Ishikawa (cell line): ENCODE data around the gene SNAP23.

ENCODE experiments used
- CEBPB ChIP-seq: IDR thresholded peaks from 2 replicates; pipeline ENCODE4 v1.6.1; 2012
- CREB1 ChIP-seq: IDR thresholded peaks from 2 replicates; pipeline ENCODE4 v1.6.1; 2012; ENCODE audit warnings: low read depth
- EGR1 ChIP-seq: IDR thresholded peaks from 2 replicates; pipeline ENCODE4 v1.6.1; 2012
- EP300 ChIP-seq: IDR thresholded peaks from 2 replicates; pipeline ENCODE4 v1.6.1; 2012; ENCODE audit warnings: borderline replicate concordance
- FOXM1 ChIP-seq: IDR thresholded peaks from 2 replicates; pipeline ENCODE4 v1.6.1; 2012; ENCODE audit warnings: low read depth, borderline replicate concordance
- NFIC ChIP-seq: IDR thresholded peaks from 2 replicates; pipeline ENCODE4 v1.6.1; 2012
- RAD21 ChIP-seq: IDR thresholded peaks from 2 replicates; pipeline ENCODE4 v1.6.1; 2012; ENCODE audit warnings: low read depth
- TAF1 ChIP-seq: IDR thresholded peaks from 2 replicates; pipeline ENCODE4 v1.6.1; 2012; ENCODE audit warnings: low read depth, mild to moderate bottlenecking
- TCF12 ChIP-seq: IDR thresholded peaks from 2 replicates; pipeline ENCODE4 v1.6.1; 2012; ENCODE audit warnings: low read depth
- TEAD4 ChIP-seq: IDR thresholded peaks from 2 replicates; pipeline ENCODE4 v1.6.1; 2012
- YY1 ChIP-seq: IDR thresholded peaks from 2 replicates; pipeline ENCODE4 v1.6.1; 2012; ENCODE audit warnings: low read depth
- ZBTB7A ChIP-seq: IDR thresholded peaks from 2 replicates; pipeline ENCODE4 v1.6.1; 2012; ENCODE audit warnings: low read depth
- TF ChIP-seq, protein P1 (sequence below): IDR thresholded peaks from 2 replicates; pipeline ENCODE4 v1.6.1; 2012
- TF ChIP-seq, protein P2 (sequence below): IDR thresholded peaks from 2 replicates; pipeline ENCODE4 v1.6.1; 2012
- TF ChIP-seq, protein P3 (sequence below): IDR thresholded peaks from 2 replicates; pipeline ENCODE4 v1.6.1; 2012; ENCODE audit warnings: low read depth, mild to moderate bottlenecking

Gene SNAP23

DNA sequence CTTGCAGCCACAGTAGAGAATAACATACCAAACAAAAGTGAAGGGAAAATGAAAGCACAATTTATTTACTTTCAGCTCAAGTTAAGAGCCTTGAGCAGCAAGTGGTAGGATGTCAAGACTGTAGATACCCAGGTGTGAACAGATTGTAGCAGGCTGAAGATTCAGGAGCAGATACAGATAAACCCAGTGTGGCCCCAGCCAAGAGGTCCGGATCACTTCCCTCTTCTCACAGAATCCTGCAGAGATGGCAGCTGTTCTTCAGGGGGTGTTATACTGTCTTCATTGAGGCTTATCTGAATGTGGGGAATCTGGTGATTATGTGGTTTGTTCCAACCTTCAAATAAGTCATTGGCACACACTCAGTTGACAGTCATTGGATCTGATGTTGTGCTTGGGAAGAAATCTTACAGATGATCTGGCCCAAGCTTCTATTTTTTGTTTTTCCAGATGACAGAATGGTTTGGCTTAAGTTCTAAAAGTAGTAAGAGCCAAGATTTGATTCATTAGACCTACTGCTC lies 82.1 kb downstream of the SNAP23 start:
- TF ChIP-seq EGR1: no peak
- no peak for TF ChIP-seq ZBTB7A
- no peak for TF ChIP-seq FOXM1
- TF ChIP-seq NFIC: no peak
- TF ChIP-seq, protein P1, sequence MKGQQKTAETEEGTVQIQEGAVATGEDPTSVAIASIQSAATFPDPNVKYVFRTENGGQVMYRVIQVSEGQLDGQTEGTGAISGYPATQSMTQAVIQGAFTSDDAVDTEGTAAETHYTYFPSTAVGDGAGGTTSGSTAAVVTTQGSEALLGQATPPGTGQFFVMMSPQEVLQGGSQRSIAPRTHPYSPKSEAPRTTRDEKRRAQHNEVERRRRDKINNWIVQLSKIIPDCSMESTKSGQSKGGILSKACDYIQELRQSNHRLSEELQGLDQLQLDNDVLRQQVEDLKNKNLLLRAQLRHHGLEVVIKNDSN: no peak
- TF ChIP-seq EP300: no peak
- TF ChIP-seq, protein P2, sequence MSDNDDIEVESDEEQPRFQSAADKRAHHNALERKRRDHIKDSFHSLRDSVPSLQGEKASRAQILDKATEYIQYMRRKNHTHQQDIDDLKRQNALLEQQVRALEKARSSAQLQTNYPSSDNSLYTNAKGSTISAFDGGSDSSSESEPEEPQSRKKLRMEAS: no peak
- TF ChIP-seq, protein P3, sequence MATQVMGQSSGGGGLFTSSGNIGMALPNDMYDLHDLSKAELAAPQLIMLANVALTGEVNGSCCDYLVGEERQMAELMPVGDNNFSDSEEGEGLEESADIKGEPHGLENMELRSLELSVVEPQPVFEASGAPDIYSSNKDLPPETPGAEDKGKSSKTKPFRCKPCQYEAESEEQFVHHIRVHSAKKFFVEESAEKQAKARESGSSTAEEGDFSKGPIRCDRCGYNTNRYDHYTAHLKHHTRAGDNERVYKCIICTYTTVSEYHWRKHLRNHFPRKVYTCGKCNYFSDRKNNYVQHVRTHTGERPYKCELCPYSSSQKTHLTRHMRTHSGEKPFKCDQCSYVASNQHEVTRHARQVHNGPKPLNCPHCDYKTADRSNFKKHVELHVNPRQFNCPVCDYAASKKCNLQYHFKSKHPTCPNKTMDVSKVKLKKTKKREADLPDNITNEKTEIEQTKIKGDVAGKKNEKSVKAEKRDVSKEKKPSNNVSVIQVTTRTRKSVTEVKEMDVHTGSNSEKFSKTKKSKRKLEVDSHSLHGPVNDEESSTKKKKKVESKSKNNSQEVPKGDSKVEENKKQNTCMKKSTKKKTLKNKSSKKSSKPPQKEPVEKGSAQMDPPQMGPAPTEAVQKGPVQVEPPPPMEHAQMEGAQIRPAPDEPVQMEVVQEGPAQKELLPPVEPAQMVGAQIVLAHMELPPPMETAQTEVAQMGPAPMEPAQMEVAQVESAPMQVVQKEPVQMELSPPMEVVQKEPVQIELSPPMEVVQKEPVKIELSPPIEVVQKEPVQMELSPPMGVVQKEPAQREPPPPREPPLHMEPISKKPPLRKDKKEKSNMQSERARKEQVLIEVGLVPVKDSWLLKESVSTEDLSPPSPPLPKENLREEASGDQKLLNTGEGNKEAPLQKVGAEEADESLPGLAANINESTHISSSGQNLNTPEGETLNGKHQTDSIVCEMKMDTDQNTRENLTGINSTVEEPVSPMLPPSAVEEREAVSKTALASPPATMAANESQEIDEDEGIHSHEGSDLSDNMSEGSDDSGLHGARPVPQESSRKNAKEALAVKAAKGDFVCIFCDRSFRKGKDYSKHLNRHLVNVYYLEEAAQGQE: no peak
- no peak for TF ChIP-seq TAF1
- TF ChIP-seq YY1: no peak
- TF ChIP-seq TEAD4: no peak
- TF ChIP-seq CREB1: no peak
- TF ChIP-seq RAD21: no peak
- no peak for TF ChIP-seq TCF12
- no peak for TF ChIP-seq CEBPB

DNA sequence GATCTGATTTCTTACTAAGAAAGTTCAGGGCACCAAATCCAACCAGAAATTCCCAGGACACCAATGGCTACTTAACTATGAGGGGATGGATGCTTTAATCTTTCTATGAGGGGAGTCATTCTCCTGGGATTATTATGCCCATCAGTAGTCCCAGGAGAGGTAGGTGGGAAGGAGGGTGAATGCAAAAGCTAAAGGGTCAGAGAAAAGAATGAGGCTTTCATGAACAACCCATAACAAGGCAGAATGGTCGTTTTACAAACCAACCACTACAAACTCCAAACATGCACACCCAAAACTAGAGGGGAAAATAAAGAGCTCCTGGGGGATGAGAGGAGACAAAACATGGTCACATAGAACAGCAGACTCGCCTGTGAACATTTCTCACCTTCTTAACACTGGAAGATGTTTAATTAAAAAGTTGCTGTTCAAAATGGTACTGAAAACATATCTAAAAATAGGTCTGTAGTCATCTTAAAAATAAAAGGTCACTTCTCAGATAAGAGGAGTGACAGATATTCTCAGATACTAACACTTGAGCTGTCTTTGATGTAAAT lies 83.6 kb downstream of the SNAP23 start:
- TF ChIP-seq TAF1 (no peak), EP300 (no peak), EGR1 (no peak), RAD21 (no peak), TEAD4 (no peak), CEBPB (no peak), YY1 (no peak), FOXM1 (no peak), CREB1 (no peak), TCF12 (no peak), NFIC (no peak), ZBTB7A (no peak)
- TF ChIP-seq, protein P3: no peak
- TF ChIP-seq, protein P2: no peak
- TF ChIP-seq, protein P1: no peak

DNA sequence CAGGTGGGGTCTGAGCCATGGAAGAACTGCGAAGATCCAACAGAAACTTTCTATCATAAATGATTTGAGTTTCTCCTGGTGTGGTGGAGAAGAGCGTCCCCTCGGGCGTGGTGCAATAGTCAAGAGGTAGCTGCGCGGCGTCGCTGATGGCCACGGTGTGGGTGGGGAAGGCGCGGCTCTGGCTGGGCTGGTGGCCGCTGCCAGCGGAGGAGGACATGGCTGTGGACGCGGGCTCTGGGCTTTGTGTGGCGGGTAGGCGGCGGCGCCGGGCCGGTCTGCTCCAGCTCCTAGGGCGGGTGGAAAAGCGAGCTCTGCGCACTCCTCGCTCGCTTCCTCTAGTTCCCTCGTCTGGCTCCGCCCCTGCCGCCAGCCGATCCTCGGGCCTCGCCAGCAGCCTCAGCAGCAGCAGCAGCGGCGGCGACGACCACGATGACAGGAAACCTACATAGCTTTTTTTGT lies 85.9 kb downstream of the SNAP23 start:
- no peak for TF ChIP-seq TEAD4
- TF ChIP-seq, protein P2: peak; percentile 78
- 0 out of 2 replicates have a peak, but pooled peaks have one; percentile 44 for TF ChIP-seq TAF1
- no peak for TF ChIP-seq EP300
- no peak for TF ChIP-seq ZBTB7A
- peak; percentile 3; the same call in 1 of the 2 replicates for TF ChIP-seq RAD21
- 0 out of 2 replicates have a peak, but pooled peaks have one; percentile 24 for TF ChIP-seq EGR1
- TF ChIP-seq YY1: 0 out of 2 replicates have a peak, but pooled peaks have one; percentile 24
